ENCODE measurements around the gene USP28.

Gene USP28

GRCh38 chr11:113856966-113857759 lies 18.2 kb downstream of the USP28 start:
- Histone ChIP-seq H3K27ac (ENCODE audit: low read depth, low read length) (no peak overlapping the region), H3K4ac (ENCODE audit: low read depth, low read length) (no peak overlapping the region), H3K9ac (ENCODE audit: low read length) (no peak overlapping the region), H2BK5ac (ENCODE audit: low read length) (no peak overlapping the region), H3K79me2 (ENCODE audit: control insufficient read depth, insufficient read depth, low read length) (peaks cover 28% of the 10 kb centered on the region), H3K23ac (ENCODE audit: low read length) (no peak overlapping the region), H3K4me2 (ENCODE audit: low read length) (no peak overlapping the region), H3K18ac (ENCODE audit: low read length) (no peak overlapping the region), H4K5ac (ENCODE audit: low read length) (no peak overlapping the region), H2BK120ac (ENCODE audit: low read depth, low read length) (no peak overlapping the region), H2BK15ac (replicated peaks; ENCODE audit: low read depth) (no peak overlapping the region), H2AK5ac (ENCODE audit: low read length) (no peak overlapping the region), H3K79me1 (ENCODE audit: low read length) (no peaks in the 10 kb centered on the region), H3K4me1 (ENCODE audit: control insufficient read depth, low read depth, low read length) (peaks cover 3% of the 10 kb centered on the region), H3K56ac (ENCODE audit: low read length) (no peak overlapping the region), H3K27me3 (ENCODE audit: insufficient read depth, low read length, poor library complexity) (no peaks in the 10 kb centered on the region), H3K4me3 (ENCODE audit: low read length) (no peak overlapping the region), H3K36me3 (ENCODE audit: control insufficient read depth, insufficient read depth, low read length) (no peaks in the 10 kb centered on the region), H4K8ac (ENCODE audit: low read depth, low read length) (no peak overlapping the region)
- WGBS (ENCODE audit: extremely low coverage, insufficient coverage, low lambda C conversion rate), result no CpG with 5 or more reads among the region's 5 CpGs
- DNase-seq, result no peak

GRCh38 chr11:113855803-113856202 lies 19.6 kb downstream of the USP28 start:
- WGBS (ENCODE audit: extremely low coverage, insufficient coverage, low lambda C conversion rate), result no CpG with 5 or more reads among the region's 6 CpGs
- Histone ChIP-seq H4K5ac (ENCODE audit: low read length) (no peak overlapping the region), H3K36me3 (ENCODE audit: control insufficient read depth, insufficient read depth, low read length) (peaks cover under 1% of the 10 kb centered on the region), H3K4ac (ENCODE audit: low read depth, low read length) (no peak overlapping the region), H2BK15ac (replicated peaks; ENCODE audit: low read depth) (no peak overlapping the region), H3K4me3 (ENCODE audit: low read length) (no peak overlapping the region), H3K4me2 (ENCODE audit: low read length) (no peak overlapping the region), H4K8ac (ENCODE audit: low read depth, low read length) (no peak overlapping the region), H3K9ac (ENCODE audit: low read length) (no peak overlapping the region), H3K79me2 (ENCODE audit: control insufficient read depth, insufficient read depth, low read length) (peaks cover 25% of the 10 kb centered on the region), H3K18ac (ENCODE audit: low read length) (no peak overlapping the region), H3K4me1 (ENCODE audit: control insufficient read depth, low read depth, low read length) (peaks cover 3% of the 10 kb centered on the region), H3K27ac (ENCODE audit: low read depth, low read length) (no peak overlapping the region), H3K79me1 (ENCODE audit: low read length) (no peaks in the 10 kb centered on the region), H2BK5ac (ENCODE audit: low read length) (no peak overlapping the region), H2BK120ac (ENCODE audit: low read depth, low read length) (no peak overlapping the region), H3K27me3 (ENCODE audit: insufficient read depth, low read length, poor library complexity) (no peaks in the 10 kb centered on the region), H3K23ac (ENCODE audit: low read length) (no peak overlapping the region), H2AK5ac (ENCODE audit: low read length) (no peak overlapping the region), H3K56ac (ENCODE audit: low read length) (no peak overlapping the region)
- DNase-seq, result no peak

- no peak overlapping the region for H3K23ac ChIP-seq (ENCODE audit: low read length)
- no peak overlapping the region for H3K9ac ChIP-seq (ENCODE audit: low read length)
- no peak overlapping the region for H3K4ac ChIP-seq (ENCODE audit: low read depth, low read length)
- H3K79me1 ChIP-seq (ENCODE audit: low read length), result no peaks in the 10 kb centered on the region
- peaks cover 6% of the 10 kb centered on the region for H3K79me2 ChIP-seq (ENCODE audit: control insufficient read depth, insufficient read depth, low read length)
- no peak overlapping the region for H2BK5ac ChIP-seq (ENCODE audit: low read length)
- no CpG with 5 or more reads among the region's 5 CpGs for WGBS (ENCODE audit: extremely low coverage, insufficient coverage, low lambda C conversion rate)
- no peak overlapping the region for H2BK15ac ChIP-seq (replicated peaks; ENCODE audit: low read depth)
- no peak overlapping the region for H3K27ac ChIP-seq (ENCODE audit: low read depth, low read length)
- H3K18ac ChIP-seq (ENCODE audit: low read length), result no peak overlapping the region
- H3K4me2 ChIP-seq (ENCODE audit: low read length), result no peak overlapping the region
- H3K27me3 ChIP-seq (ENCODE audit: insufficient read depth, low read length, poor library complexity), result no peaks in the 10 kb centered on the region
- H3K36me3 ChIP-seq (ENCODE audit: control insufficient read depth, insufficient read depth, low read length), result peaks cover 4% of the 10 kb centered on the region
- no peak overlapping the region for H4K5ac ChIP-seq (ENCODE audit: low read length)
- no peak overlapping the region for H3K4me3 ChIP-seq (ENCODE audit: low read length)
- no peak overlapping the region for H2AK5ac ChIP-seq (ENCODE audit: low read length)
- no peak overlapping the region for H4K8ac ChIP-seq (ENCODE audit: low read depth, low read length)
- DNase-seq, result no peak
- H3K56ac ChIP-seq (ENCODE audit: low read length), result no peak overlapping the region
- H3K4me1 ChIP-seq (ENCODE audit: control insufficient read depth, low read depth, low read length), result peaks cover 9% of the 10 kb centered on the region
- H2BK120ac ChIP-seq (ENCODE audit: low read depth, low read length), result no peak overlapping the region
These were observed 25.2 kb downstream of the USP28 start for GRCh38 chr11:113850188-113850587.

DNA sequence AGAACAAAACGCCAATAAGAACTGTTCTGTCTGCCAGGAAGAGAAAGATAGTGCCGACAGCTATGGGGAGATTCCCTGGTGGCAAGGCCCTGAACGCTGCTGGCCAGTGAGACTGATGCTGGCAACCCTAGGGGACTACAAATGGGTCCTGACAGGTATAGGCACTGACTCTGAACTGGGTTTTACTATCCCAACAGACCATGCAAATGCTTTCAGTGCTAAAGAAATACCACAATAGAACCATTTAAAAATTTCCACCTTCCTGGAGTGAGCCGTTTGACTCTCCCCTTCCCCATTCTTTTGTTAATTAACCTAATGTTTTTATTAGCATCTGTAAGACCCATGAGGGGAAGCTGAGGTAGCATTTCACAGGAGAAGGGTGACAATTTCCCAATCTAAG lies 25.7 kb downstream of the USP28 start:
- H3K4me2 ChIP-seq (ENCODE audit: low read length), result no peak overlapping the region
- H3K4me1 ChIP-seq (ENCODE audit: control insufficient read depth, low read depth, low read length), result peaks cover 9% of the 10 kb centered on the region
- H3K27ac ChIP-seq (ENCODE audit: low read depth, low read length), result peak overlapping the region; percentile 23
- H2BK120ac ChIP-seq (ENCODE audit: low read depth, low read length), result no peak overlapping the region
- H3K18ac ChIP-seq (ENCODE audit: low read length), result no peak overlapping the region
- peak overlapping the region; percentile 11 for H2BK5ac ChIP-seq (ENCODE audit: low read length)
- H3K27me3 ChIP-seq (ENCODE audit: insufficient read depth, low read length, poor library complexity), result no peaks in the 10 kb centered on the region
- H2AK5ac ChIP-seq (ENCODE audit: low read length), result no peak overlapping the region
- H3K56ac ChIP-seq (ENCODE audit: low read length), result peak overlapping the region; percentile 17
- H3K4me3 ChIP-seq (ENCODE audit: low read length), result no peak overlapping the region
- no peaks in the 10 kb centered on the region for H3K79me1 ChIP-seq (ENCODE audit: low read length)
- no peak overlapping the region for H3K9ac ChIP-seq (ENCODE audit: low read length)
- peaks cover 5% of the 10 kb centered on the region for H3K79me2 ChIP-seq (ENCODE audit: control insufficient read depth, insufficient read depth, low read length)
- no peak overlapping the region for H3K4ac ChIP-seq (ENCODE audit: low read depth, low read length)
- no peak overlapping the region for H4K8ac ChIP-seq (ENCODE audit: low read depth, low read length)
- H3K23ac ChIP-seq (ENCODE audit: low read length), result no peak overlapping the region
- DNase-seq, result peak; percentile 21
- peaks cover 4% of the 10 kb centered on the region for H3K36me3 ChIP-seq (ENCODE audit: control insufficient read depth, insufficient read depth, low read length)
- WGBS (ENCODE audit: extremely low coverage, insufficient coverage, low lambda C conversion rate), result no CpG with 5 or more reads among the region's 4 CpGs
- H4K5ac ChIP-seq (ENCODE audit: low read length), result no peak overlapping the region
- H2BK15ac ChIP-seq (replicated peaks; ENCODE audit: low read depth), result no peak overlapping the region

DNA sequence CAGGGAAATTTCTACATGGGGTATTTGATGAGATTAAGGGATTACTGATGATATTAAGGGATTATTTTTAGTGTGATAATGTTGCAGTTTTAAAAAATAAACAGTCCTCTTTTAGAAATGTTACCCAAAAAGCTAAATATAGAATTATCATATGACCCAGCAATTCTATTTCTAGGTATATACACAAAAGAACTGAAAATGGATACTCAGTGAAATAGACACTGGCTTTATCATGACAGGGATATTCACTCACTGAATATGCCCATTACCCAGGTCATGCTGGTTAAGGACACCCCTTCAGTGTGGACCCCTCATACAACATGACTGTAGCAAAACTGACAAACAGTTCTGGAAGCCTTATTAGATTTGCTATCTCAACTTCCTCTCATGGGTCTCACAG lies 27.8 kb downstream of the USP28 start:
- H3K9ac ChIP-seq (ENCODE audit: low read length), result no peak overlapping the region
- no peak overlapping the region for H3K4ac ChIP-seq (ENCODE audit: low read depth, low read length)
- H2BK5ac ChIP-seq (ENCODE audit: low read length), result no peak overlapping the region
- no peaks in the 10 kb centered on the region for H3K27me3 ChIP-seq (ENCODE audit: insufficient read depth, low read length, poor library complexity)
- H3K4me2 ChIP-seq (ENCODE audit: low read length), result no peak overlapping the region
- H4K8ac ChIP-seq (ENCODE audit: low read depth, low read length), result no peak overlapping the region
- H3K79me1 ChIP-seq (ENCODE audit: low read length), result no peaks in the 10 kb centered on the region
- H2BK15ac ChIP-seq (replicated peaks; ENCODE audit: low read depth), result no peak overlapping the region
- H3K4me3 ChIP-seq (ENCODE audit: low read length), result no peak overlapping the region
- H2BK120ac ChIP-seq (ENCODE audit: low read depth, low read length), result no peak overlapping the region
- DNase-seq, result no peak
- H3K36me3 ChIP-seq (ENCODE audit: control insufficient read depth, insufficient read depth, low read length), result peaks cover 4% of the 10 kb centered on the region
- no peak overlapping the region for H3K56ac ChIP-seq (ENCODE audit: low read length)
- no peak overlapping the region for H3K18ac ChIP-seq (ENCODE audit: low read length)
- peaks cover 1% of the 10 kb centered on the region for H3K79me2 ChIP-seq (ENCODE audit: control insufficient read depth, insufficient read depth, low read length)
- no peak overlapping the region for H2AK5ac ChIP-seq (ENCODE audit: low read length)
- no peak overlapping the region for H3K27ac ChIP-seq (ENCODE audit: low read depth, low read length)
- no peak overlapping the region for H4K5ac ChIP-seq (ENCODE audit: low read length)
- no peak overlapping the region for H3K23ac ChIP-seq (ENCODE audit: low read length)
- peaks cover 9% of the 10 kb centered on the region for H3K4me1 ChIP-seq (ENCODE audit: control insufficient read depth, low read depth, low read length)

- DNase-seq, result no peak
- no peak overlapping the region for H2BK15ac ChIP-seq (replicated peaks; ENCODE audit: low read depth)
- no peak overlapping the region for H4K8ac ChIP-seq (ENCODE audit: low read depth, low read length)
- peaks cover 4% of the 10 kb centered on the region for H3K36me3 ChIP-seq (ENCODE audit: control insufficient read depth, insufficient read depth, low read length)
- H2BK5ac ChIP-seq (ENCODE audit: low read length), result no peak overlapping the region
- no peak overlapping the region for H3K56ac ChIP-seq (ENCODE audit: low read length)
- H3K4me3 ChIP-seq (ENCODE audit: low read length), result no peak overlapping the region
- H4K5ac ChIP-seq (ENCODE audit: low read length), result no peak overlapping the region
- H3K9ac ChIP-seq (ENCODE audit: low read length), result no peak overlapping the region
- no peak overlapping the region for H2BK120ac ChIP-seq (ENCODE audit: low read depth, low read length)
- no peaks in the 10 kb centered on the region for H3K79me1 ChIP-seq (ENCODE audit: low read length)
- H3K27me3 ChIP-seq (ENCODE audit: insufficient read depth, low read length, poor library complexity), result no peaks in the 10 kb centered on the region
- no peak overlapping the region for H2AK5ac ChIP-seq (ENCODE audit: low read length)
- H3K79me2 ChIP-seq (ENCODE audit: control insufficient read depth, insufficient read depth, low read length), result peaks cover 1% of the 10 kb centered on the region
- peaks cover 9% of the 10 kb centered on the region for H3K4me1 ChIP-seq (ENCODE audit: control insufficient read depth, low read depth, low read length)
- no peak overlapping the region for H3K4me2 ChIP-seq (ENCODE audit: low read length)
- no peak overlapping the region for H3K4ac ChIP-seq (ENCODE audit: low read depth, low read length)
- no peak overlapping the region for H3K27ac ChIP-seq (ENCODE audit: low read depth, low read length)
- H3K23ac ChIP-seq (ENCODE audit: low read length), result no peak overlapping the region
- H3K18ac ChIP-seq (ENCODE audit: low read length), result no peak overlapping the region
- no CpG with 5 or more reads among the region's 6 CpGs for WGBS (ENCODE audit: extremely low coverage, insufficient coverage, low lambda C conversion rate)
These were observed 28.3 kb downstream of the USP28 start for GRCh38 chr11:113847111-113847510.
